Psoas muscle (tissue), 8 donors: ENCODE measurements around the gene TECPR2. TPM values are rescaled to one million over a fixed set of nuclear protein-coding genes. Genes with fewer than 3 reads are reported as not detected.
A peak's percentile ranks its signal among the peaks of the same experiment; 100 is the strongest.

ENCODE experiments used
- ATAC-seq, 4 donors: fragments of 200-7000 bp; cut with Tn5 transposase; one replicate each; pipeline ENCODE4 v1.9.1; 2020; ENCODE audit warnings: moderate library complexity in 3 of 4, mild to moderate bottlenecking in 2 of 4
- DNase-seq, 2 donors: peaks; one replicate each; pipeline ENCODE4 v3.0.0-alpha.2; 2020
- H3K27ac ChIP-seq: fragments of 200-600 bp; one replicate; pipeline ENCODE4 v1.8.0; 2022
- H3K27me3 ChIP-seq, 3 donors: fragments of 200-600 bp in 1 of 3; one replicate each; pipeline versions ENCODE4 v1.6.1 to v1.8.0; 2013 to 2022; ENCODE audit warnings: low read length in 2 of 3, mild to moderate bottlenecking in 2 of 3, moderate library complexity in 1 of 3; ENCODE audit not compliant: insufficient read depth in 3 of 3
- H3K36me3 ChIP-seq, 2 donors: fragments of 200-600 bp in 1 of 2; one replicate each; pipeline versions ENCODE4 v1.6.1 to v1.8.0; 2013 to 2022; ENCODE audit warnings: low read depth in 1 of 2, mild to moderate bottlenecking in 1 of 2, moderate library complexity in 1 of 2; ENCODE audit not compliant: insufficient read depth in 1 of 2
- H3K4me1 ChIP-seq: fragments of 200-600 bp; one replicate; pipeline ENCODE4 v1.8.0; 2022
- H3K4me3 ChIP-seq: fragments of 200-600 bp; one replicate; pipeline ENCODE4 v1.8.0; 2022; ENCODE audit warnings: mild to moderate bottlenecking
- H3K9me3 ChIP-seq: fragments of 200-600 bp; one replicate; pipeline ENCODE4 v1.8.0; 2022
- WGBS, 3 donors: extraction: QIAGEN DNeasy Blood & Tissue Kit; methylation state at CpG; one replicate each; pipeline versions ENCODE4 v1.1.6 to v1.1.7; 2013; 5-methylcytosine and 5-hydroxymethylcytosine counted together
- intact Hi-C, 2 donors: fragments of 100-400 bp; cut with DNase I; formaldehyde crosslinking; loops; one replicate each; pipeline versions ENCODE4 v1.11.0 to v1.14.2; 2022
- polyA plus RNA-seq, 3 donors: library from polyadenylated mRNA; stranded (reverse); fragments of 200-250 nt; gene quantifications; one replicate each; pipeline ENCODE4 v1.2.3, GENCODE V29; 2013
- total RNA-seq, 4 donors: library from RNA; stranded (reverse); fragmentation: NEBNext Ultra II Directional in 2 of 4; extraction: Animal tissue kit (Norgen Biotek cat#: 25700) in 2 of 4; gene quantifications; one replicate each; pipeline versions ENCODE4 v1.2.1 to v1.2.4, GENCODE V29; 2021 to 2023
- TF ChIP-seq, protein P1 (sequence below): fragments of 200-600 bp; IDR thresholded peaks from one replicate; pipeline ENCODE4 v1.8.0; 2022; ENCODE audit warnings: antibody characterized with exemption
- donor health status: healthy with polysubstance abuse.
- donor health status: DM: no; HTN: no; CAD: no; lungs with moderate emphysema.
- donor health status: Bipolar disorder and iron deficiency.
- donor health status: healthy.
- donor health status: DM: yes; HTN: yes; CAD: no.
- donor health status: DM: no; HTN: no; CAD: no.
- donor health status: DM: no; HTN: no; CAD: no.
- donor health status: DM: yes; HTN: yes; CAD: no.

TECPR2 gene
- total and polyA plus RNA-seq, 7 donors = 5.7 to 22.5 (median 16.4) TPM

DNA sequence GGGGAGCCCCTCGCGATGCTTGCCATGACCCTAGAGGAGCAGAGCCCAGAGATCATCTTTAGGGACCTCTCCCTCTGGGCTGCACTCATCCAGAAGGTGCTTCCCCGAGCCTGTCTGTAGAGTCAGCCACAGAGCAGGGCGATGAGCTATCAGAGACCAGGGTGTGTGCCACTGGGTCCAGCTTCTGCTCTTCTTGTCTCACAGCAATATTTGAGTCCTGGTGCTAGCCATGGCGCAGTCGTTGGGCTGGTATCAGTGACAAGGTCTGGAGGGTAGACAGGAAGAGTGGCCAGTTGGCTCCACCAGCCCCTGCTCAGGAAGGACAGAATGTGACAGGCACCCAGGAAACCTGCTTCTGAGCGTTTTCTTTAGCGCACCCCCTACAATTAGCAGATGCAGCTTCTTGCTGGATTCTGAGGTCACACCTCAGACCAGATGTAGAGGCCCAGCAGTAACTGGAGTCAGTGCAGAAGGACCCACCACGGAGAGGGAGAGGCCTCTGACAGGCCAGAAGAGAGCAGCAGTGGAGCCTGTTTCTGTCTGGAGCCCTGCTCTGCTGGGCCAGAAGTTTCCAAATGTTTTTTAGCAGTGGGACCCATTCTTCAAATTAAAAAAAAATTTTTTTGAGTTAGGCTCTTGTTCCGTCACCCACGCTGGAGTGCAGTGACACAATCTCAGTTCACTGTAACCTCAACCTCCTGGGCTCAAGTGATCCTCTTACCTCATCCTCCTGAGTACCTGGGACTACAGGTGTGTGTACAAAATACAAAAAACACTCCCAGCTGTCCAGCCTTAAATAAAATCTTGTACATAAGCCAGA, 123.2 kb downstream of the TECPR2 start:
- TF ChIP-seq, protein P1, sequence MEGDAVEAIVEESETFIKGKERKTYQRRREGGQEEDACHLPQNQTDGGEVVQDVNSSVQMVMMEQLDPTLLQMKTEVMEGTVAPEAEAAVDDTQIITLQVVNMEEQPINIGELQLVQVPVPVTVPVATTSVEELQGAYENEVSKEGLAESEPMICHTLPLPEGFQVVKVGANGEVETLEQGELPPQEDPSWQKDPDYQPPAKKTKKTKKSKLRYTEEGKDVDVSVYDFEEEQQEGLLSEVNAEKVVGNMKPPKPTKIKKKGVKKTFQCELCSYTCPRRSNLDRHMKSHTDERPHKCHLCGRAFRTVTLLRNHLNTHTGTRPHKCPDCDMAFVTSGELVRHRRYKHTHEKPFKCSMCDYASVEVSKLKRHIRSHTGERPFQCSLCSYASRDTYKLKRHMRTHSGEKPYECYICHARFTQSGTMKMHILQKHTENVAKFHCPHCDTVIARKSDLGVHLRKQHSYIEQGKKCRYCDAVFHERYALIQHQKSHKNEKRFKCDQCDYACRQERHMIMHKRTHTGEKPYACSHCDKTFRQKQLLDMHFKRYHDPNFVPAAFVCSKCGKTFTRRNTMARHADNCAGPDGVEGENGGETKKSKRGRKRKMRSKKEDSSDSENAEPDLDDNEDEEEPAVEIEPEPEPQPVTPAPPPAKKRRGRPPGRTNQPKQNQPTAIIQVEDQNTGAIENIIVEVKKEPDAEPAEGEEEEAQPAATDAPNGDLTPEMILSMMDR = no peak
- no peak overlapping the region for H3K4me3 ChIP-seq
- no peaks in the 10 kb centered on the region for H3K27me3 ChIP-seq
- peaks cover 22% of the 10 kb centered on the region for H3K4me1 ChIP-seq
- H3K36me3 ChIP-seq = no peaks in the 10 kb centered on the region
- ATAC-seq (peak; percentile 58 to 85 (median 72)), DNase-seq (no peak)
- intact Hi-C loops = no loop called here
- WGBS, 3 donors = 45 to 74% (median 47%) methylated on average over 11 of the region's 11 CpGs
- no peaks in the 10 kb centered on the region for H3K9me3 ChIP-seq
- peak overlapping the region; percentile 68 for H3K27ac ChIP-seq

DNA sequence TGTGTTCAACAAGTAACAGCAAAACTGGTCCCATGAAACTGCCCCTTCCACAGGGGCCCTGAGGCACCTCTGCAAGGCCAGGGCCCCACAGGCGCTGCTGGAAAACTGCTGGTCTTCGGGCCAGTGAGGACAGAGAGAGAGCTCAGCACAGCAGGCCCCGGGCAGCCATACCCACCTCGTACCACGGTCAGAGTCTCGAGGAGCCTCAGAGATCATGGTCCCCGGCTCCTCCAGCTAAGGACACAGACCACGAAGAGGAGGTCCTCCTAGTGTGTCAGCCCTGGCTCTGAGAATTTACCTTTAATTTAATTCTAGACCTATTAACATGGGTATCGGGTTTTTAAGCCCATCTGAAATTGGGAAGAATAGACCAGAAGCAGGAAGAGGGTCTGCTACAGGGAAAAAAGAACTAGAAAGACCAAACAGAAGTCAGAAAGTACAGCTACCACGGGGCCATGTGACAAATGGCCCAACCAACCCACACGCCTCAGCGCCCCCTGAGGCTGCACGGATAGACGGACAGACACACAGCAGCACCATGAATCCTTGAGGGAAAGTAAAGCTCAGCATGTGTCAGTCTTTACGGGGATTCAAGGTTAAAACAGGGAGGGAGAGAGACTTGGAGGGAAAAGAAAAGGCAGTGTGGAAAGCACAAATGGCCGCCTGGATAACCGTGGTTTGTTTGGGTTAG, 123.9 kb downstream of the TECPR2 start:
- no peak overlapping the region for H3K4me3 ChIP-seq
- H3K4me1 ChIP-seq = peaks cover 22% of the 10 kb centered on the region
- TF ChIP-seq, protein P1 = no peak
- DNase-seq (no peak), ATAC-seq (no peak)
- intact Hi-C loops = no loop called here
- WGBS, 3 donors = 78 to 83% (median 82%) methylated on average over 17 of the region's 17 CpGs
- H3K36me3 ChIP-seq = no peaks in the 10 kb centered on the region
- H3K27me3 ChIP-seq = no peaks in the 10 kb centered on the region
- H3K27ac ChIP-seq = peak overlapping the region; percentile 68
- no peaks in the 10 kb centered on the region for H3K9me3 ChIP-seq

DNA sequence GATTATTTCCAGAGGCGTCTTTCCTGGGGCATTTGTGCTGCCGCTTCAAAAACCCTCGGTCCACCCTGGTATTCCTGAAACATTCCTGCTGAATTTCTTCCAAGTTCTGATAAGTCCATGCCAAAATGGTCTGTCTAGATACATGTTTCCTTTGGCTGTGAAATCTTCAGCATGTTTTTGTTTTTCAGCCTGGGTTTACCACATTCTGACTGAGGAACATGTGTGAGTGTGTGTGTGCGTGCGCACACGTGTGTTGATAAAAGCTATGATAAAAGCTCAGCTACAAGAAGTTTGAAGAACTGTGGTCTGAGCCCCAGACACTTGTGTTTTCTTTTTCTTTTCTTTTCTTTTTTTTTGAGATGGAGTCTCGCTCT, 124.5 kb downstream of the TECPR2 start:
- Histone ChIP-seq H3K27ac (peak overlapping the region; percentile 68), H3K36me3 (no peaks in the 10 kb centered on the region), H3K9me3 (no peaks in the 10 kb centered on the region), H3K27me3 (no peaks in the 10 kb centered on the region), H3K4me3 (no peak overlapping the region), H3K4me1 (peaks cover 22% of the 10 kb centered on the region)
- ATAC-seq = no peak
- DNase-seq = no peak
- TF ChIP-seq, protein P1 = no peak
- intact Hi-C loops = no loop called here
- 74 to 84% (median 81%) methylated on average over 7 of the region's 7 CpGs for WGBS, 3 donors

DNA sequence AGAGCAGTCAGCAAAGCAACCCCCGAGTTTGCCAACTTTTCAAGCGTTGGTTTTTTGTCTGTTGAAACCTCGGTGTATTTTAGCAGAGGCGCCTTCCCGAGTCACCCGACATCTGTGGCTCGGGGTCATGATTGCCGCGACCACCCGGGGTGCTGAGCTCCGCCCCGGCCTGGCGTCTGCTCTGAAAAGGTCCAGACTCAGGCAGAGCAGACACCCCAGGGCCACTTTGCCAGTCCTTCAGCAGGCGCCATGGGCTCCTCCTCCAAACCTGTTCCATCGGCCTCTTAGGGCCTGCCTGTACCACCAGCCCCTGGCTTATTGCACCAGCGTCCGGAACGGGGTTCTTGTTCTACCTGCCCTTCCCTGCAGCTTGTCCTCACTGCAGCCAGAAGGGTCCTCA, 127.7 kb downstream of the TECPR2 start:
- H3K27me3 ChIP-seq = no peaks in the 10 kb centered on the region
- ATAC-seq (no peak), DNase-seq (peak in 1 of 2 donors; percentile 5)
- 55 to 84% (median 59%) methylated on average over 18 of the region's 18 CpGs for WGBS, 3 donors
- H3K36me3 ChIP-seq = no peaks in the 10 kb centered on the region
- H3K4me1 ChIP-seq = peaks cover 15% of the 10 kb centered on the region
- H3K9me3 ChIP-seq = no peaks in the 10 kb centered on the region
- no peak overlapping the region for H3K27ac ChIP-seq
- H3K4me3 ChIP-seq = no peak overlapping the region
- intact Hi-C loops = no loop called here
- TF ChIP-seq, protein P1 = no peak
